OCI-LY7 (cell line): Measurements from ENCODE around the gene IQSEC1. TPM values are rescaled to one million over a fixed set of nuclear protein-coding genes. Genes with fewer than 3 reads are reported as not detected.

ENCODE experiments used
- BruUV-seq: library from RNA; stranded (reverse); fragments of 400-500 nt; replicated peaks from 2 replicates; lab custom pipeline; 2021; lab: Mats Ljungman, UMichigan
- CTCF ChIA-PET: fragments of 300-600 bp; sonication (Branson Sonifier 250); formaldehyde crosslinking; loops from one replicate; lab custom pipeline; 2022; ENCODE audit warnings: antibody characterized with exemption; ENCODE audit not compliant: unreplicated experiment; lab: Charles Lee
- POLR2A ChIA-PET: fragments of 300-600 bp; sonication (Branson Sonifier 250); formaldehyde crosslinking; loops from one replicate; lab custom pipeline; 2022; ENCODE audit warnings: antibody characterized with exemption; lab: Charles Lee
- DNase-seq: peaks from one replicate; pipeline ENCODE4 v3.0.0-alpha.2; 2015; ENCODE audit warnings: low spot score
- H2AFZ ChIP-seq: fragments of 200-600 bp; sonication (generic), shearing (Covaris generic); 2 replicates; pipeline ENCODE4 v1.6.1; 2014; ENCODE audit warnings: mild to moderate bottlenecking, antibody characterized with exemption, low read length, moderate library complexity
- H3K27ac ChIP-seq: fragments of 200-600 bp; sonication (generic); 2 replicates; pipeline ENCODE4 v1.5.1; 2014; ENCODE audit warnings: mixed run types, low read depth, mild to moderate bottlenecking, moderate library complexity, low read length, inconsistent platforms; ENCODE audit not compliant: poor library complexity, severe bottlenecking
- H3K36me3 ChIP-seq: fragments of 200-600 bp; sonication (generic); 2 replicates; pipeline ENCODE4 v1.6.1; 2014; ENCODE audit warnings: mild to moderate bottlenecking, antibody characterized with exemption, low read length, moderate library complexity, mixed read lengths; ENCODE audit not compliant: insufficient read depth
- H3K4me1 ChIP-seq: fragments of 200-600 bp; sonication (generic); 2 replicates; pipeline ENCODE4 v1.5.1; 2014; ENCODE audit warnings: mild to moderate bottlenecking, low read length; ENCODE audit not compliant: insufficient read depth, poor library complexity, severe bottlenecking
- H3K4me2 ChIP-seq: fragments of 200-600 bp; sonication (generic); 2 replicates; pipeline ENCODE4 v1.6.1; 2014; ENCODE audit warnings: mild to moderate bottlenecking, low read length
- H3K4me3 ChIP-seq: fragments of 200-600 bp; sonication (generic); 2 replicates; pipeline ENCODE4 v1.5.1; 2014; ENCODE audit warnings: mild to moderate bottlenecking, low read depth, low read length; ENCODE audit not compliant: poor library complexity, severe bottlenecking
- H3K79me2 ChIP-seq: fragments of 200-600 bp; sonication (generic); 2 replicates; pipeline ENCODE4 v1.6.1; 2016; ENCODE audit warnings: low read depth, mild to moderate bottlenecking, low read length, moderate library complexity, mixed read lengths; ENCODE audit not compliant: insufficient read depth
- H3K9me2 ChIP-seq: fragments of 200-600 bp; sonication (generic); 2 replicates; pipeline ENCODE4 v1.6.1; 2016; ENCODE audit warnings: mild to moderate bottlenecking, low read length, mixed read lengths; ENCODE audit not compliant: insufficient read depth
- H3K9me3 ChIP-seq: fragments of 200-600 bp; sonication (generic); 2 replicates; pipeline ENCODE4 v1.6.1; 2014; ENCODE audit warnings: mild to moderate bottlenecking, mixed run types, low read length, mixed read lengths
- H4K20me1 ChIP-seq: fragments of 200-600 bp; sonication (generic); 2 replicates; pipeline ENCODE4 v1.6.1; 2014; ENCODE audit warnings: mild to moderate bottlenecking, antibody characterized with exemption, low read length, moderate library complexity, mixed read lengths; ENCODE audit not compliant: insufficient read depth
- EZH2phosphoT487 ChIP-seq: fragments of 200-600 bp; sonication (generic); IDR thresholded peaks from 2 replicates; pipeline ENCODE4 v1.6.1; 2018; ENCODE audit warnings: low read depth, borderline replicate concordance, mild to moderate bottlenecking, mixed run types, antibody characterized with exemption, low read length, moderate library complexity, mixed read lengths
- intact Hi-C: fragments of 100-400 bp; cut with micrococcal nuclease; formaldehyde crosslinking; loops from one replicate; pipeline ENCODE4 v1.10.0; 2022; ENCODE audit not compliant: unreplicated experiment
- total RNA-seq, 2 experiments: library from RNA; depleted of rRNA in 1 of 2; stranded (reverse); fragments of >200 nt in 1 of 2; shearing (Covaris generic) in 1 of 2; gene quantifications; 2 replicates each; pipeline ENCODE4 v1.2.3, GENCODE V29; 2014 to 2022
- TF ChIP-seq, protein P1 (sequence below): fragments of 200-600 bp; sonication (generic); conservative IDR thresholded peaks from 2 replicates; pipeline ENCODE4 v1.5.1; 2014; ENCODE audit warnings: mild to moderate bottlenecking, antibody characterized with exemption, low read length, moderate library complexity, mixed read lengths

IQSEC1 gene
- total RNA-seq, 2 experiments from 2014 or later = 25.2 to 70.1 TPM

DNA sequence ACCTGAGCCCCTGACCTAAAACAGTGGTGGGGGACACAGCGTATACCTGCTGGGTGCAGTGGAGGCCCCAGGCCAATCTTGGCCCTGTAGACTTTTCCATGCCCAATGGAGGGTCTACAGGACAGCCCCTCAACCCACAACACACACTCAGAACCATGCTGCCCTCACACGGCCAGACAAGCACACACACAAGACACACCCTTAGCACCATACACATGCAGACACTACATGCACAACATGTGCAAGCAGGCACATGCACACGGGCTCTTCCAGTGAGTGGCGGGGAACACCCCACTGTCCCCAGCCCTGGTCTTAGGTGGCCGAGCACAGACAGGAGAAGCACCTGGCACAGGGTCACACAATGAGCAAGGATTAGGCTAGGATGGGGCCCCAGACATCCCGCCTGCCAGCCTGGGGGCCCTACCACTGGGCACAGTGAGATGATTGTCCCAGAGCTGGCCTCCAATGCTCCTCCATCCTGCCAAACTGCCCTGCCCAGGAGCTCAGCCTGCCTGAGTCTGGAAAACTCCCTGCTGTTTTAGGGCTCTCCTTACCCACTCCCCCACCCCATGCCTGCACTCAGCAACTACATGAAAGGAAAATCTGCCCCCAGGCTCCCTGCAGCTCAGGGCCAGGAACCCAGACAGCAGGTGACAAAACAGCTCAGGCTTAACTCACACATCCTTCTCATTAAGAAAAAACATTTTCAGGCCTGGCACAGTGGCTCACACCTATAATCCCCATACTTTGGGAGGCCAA lies 15.8 kb downstream of the IQSEC1 start:
- POLR2A ChIA-PET = no interaction called here
- no peak overlapping the region for H3K4me2 ChIP-seq

DNA sequence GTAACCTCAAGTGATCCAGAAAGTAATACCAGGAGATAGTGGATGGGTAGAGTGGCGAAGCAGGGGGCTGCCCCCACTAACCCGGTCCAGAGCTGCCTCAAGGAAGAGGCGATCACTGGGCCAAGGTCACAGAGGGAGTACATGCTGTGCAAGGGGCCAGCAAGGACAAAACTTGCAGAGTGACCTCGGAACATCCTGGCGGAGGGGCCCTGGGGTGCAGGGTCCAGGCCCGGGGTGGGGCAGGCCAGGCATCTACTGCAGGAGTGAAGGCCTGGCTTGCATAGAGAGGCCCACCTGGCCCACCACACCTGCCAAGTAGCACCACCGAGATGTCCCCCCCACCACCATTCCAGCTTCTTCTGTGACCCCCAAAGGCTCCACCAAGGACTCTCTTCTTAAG lies 17.6 kb downstream of the IQSEC1 start:
- DNase-seq = no peak
- BruUV-seq = no TSS peak
- Histone ChIP-seq H3K79me2 (peaks cover 16% of the 10 kb centered on the region; the same call in 1 of the 2 replicates), H3K36me3 (peaks cover 5% of the 10 kb centered on the region; the same call in 1 of the 2 replicates), H3K9me2 (no peaks in the 10 kb centered on the region), H3K4me3 (no peak overlapping the region), H2AFZ (no peak overlapping the region), H3K27ac (no peak overlapping the region), H3K4me2 (no peak overlapping the region), H4K20me1 (no peaks in the 10 kb centered on the region), H3K4me1 (peaks cover 25% of the 10 kb centered on the region), H3K9me3 (no peaks in the 10 kb centered on the region)
- intact Hi-C loops = no loop called here
- ChIA-PET CTCF (no interaction called here), POLR2A (no interaction called here)
- no peak for TF ChIP-seq EZH2phosphoT487
- TF ChIP-seq, protein P1, sequence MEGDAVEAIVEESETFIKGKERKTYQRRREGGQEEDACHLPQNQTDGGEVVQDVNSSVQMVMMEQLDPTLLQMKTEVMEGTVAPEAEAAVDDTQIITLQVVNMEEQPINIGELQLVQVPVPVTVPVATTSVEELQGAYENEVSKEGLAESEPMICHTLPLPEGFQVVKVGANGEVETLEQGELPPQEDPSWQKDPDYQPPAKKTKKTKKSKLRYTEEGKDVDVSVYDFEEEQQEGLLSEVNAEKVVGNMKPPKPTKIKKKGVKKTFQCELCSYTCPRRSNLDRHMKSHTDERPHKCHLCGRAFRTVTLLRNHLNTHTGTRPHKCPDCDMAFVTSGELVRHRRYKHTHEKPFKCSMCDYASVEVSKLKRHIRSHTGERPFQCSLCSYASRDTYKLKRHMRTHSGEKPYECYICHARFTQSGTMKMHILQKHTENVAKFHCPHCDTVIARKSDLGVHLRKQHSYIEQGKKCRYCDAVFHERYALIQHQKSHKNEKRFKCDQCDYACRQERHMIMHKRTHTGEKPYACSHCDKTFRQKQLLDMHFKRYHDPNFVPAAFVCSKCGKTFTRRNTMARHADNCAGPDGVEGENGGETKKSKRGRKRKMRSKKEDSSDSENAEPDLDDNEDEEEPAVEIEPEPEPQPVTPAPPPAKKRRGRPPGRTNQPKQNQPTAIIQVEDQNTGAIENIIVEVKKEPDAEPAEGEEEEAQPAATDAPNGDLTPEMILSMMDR = no peak

More for the DNA sequence above, 15.8 kb downstream of the IQSEC1 start:
- TF ChIP-seq EZH2phosphoT487 = no peak
- TF ChIP-seq, protein P1 = peak; percentile 35; the same call in 1 of the 2 replicates
- peaks cover 8% of the 10 kb centered on the region; the same call in 1 of the 2 replicates for H3K79me2 ChIP-seq
- H3K27ac ChIP-seq = no peak overlapping the region
- DNase-seq = no peak
- H3K9me3 ChIP-seq = no peaks in the 10 kb centered on the region
- no peak overlapping the region for H2AFZ ChIP-seq
- H3K9me2 ChIP-seq = no peaks in the 10 kb centered on the region
- no peak overlapping the region for H3K4me3 ChIP-seq
- CTCF ChIA-PET = no interaction called here
- H3K4me1 ChIP-seq = peaks cover 11% of the 10 kb centered on the region
- no TSS peak for BruUV-seq
- intact Hi-C loops = no loop called here
- no peaks in the 10 kb centered on the region for H4K20me1 ChIP-seq
- H3K36me3 ChIP-seq = peaks cover 2% of the 10 kb centered on the region; the same call in 1 of the 2 replicates
